Effector memory CD8-positive, alpha-beta T cell (primary cell): ENCODE results near the gene ZCRB1.
"Not testable (repeated sequence)": the region's sequence is repeated elsewhere in the genome, so short reads cannot be mapped to it uniquely, and the experiment has no call there.

Source experiments
- ATAC-seq: fragments of 150-1000 bp; cut with Tn5 transposase; replicated peaks from 2 replicates; pipeline ENCODE4 v1.10.0; 2021; ENCODE audit warnings: mild to moderate bottlenecking, moderate library complexity
- DNase-seq, 3 experiments: peaks; one replicate each; pipeline ENCODE4 v3.0.0; 2021
- H3K27ac Mint-ChIP-seq, 2 donors: one replicate each; pipeline ENCODE4 v1.8.0; 2022; ENCODE audit warnings: mild to moderate bottlenecking in 2 of 2, mixed read lengths in 2 of 2, moderate library complexity in 2 of 2
- H3K27me3 Mint-ChIP-seq, 2 donors: one replicate each; pipeline ENCODE4 v1.8.0; 2022; ENCODE audit warnings: mixed read lengths in 2 of 2
- H3K36me3 Mint-ChIP-seq: one replicate; pipeline ENCODE4 v1.8.0; 2022; ENCODE audit warnings: mild to moderate bottlenecking, moderate library complexity, mixed read lengths; ENCODE audit not compliant: insufficient read depth
- H3K4me1 Mint-ChIP-seq, 2 donors: one replicate each; pipeline ENCODE4 v1.8.0; 2022; ENCODE audit warnings: low read depth in 2 of 2, mixed read lengths in 2 of 2
- H3K4me3 Mint-ChIP-seq, 2 donors: one replicate each; pipeline ENCODE4 v1.8.0; 2022; ENCODE audit warnings: mild to moderate bottlenecking in 2 of 2, mixed read lengths in 2 of 2, moderate library complexity in 2 of 2
- H3K9me3 Mint-ChIP-seq, 2 donors: one replicate each; pipeline ENCODE4 v1.8.0; 2022; ENCODE audit warnings: mixed read lengths in 2 of 2

Gene ZCRB1

DNA sequence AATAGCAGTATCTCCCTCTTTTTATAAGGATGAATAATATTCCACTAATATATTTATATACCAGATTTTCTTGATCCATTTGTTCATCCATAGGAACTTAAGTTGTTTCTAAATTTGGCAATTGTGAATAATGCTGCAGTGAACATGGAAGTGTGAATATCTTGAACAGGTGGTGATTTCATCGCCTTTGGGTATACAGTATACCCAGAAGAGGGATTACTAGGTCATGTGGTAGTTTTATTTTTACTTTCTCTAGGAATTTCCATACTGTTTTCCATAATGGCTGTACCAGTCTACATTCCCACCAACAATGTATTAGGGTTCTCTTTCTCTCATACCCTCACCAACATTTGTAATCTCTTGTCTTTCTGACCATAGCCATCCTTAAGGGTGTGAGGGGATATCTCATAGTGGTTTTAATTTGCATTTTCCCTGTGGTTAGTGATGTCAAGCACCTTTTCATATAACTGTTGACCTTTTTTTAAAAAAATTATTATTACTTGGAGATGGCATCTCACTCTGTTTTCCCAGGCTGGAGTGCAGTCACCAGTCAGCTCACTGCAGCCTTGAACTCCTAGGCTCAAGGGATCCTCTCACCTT is 20.6 kb upstream of the ZCRB1 start:
- ATAC-seq, result no peak
- Mint-ChIP-seq H3K27ac (peak overlapping the region in 1 of 2 donors; percentile 45), H3K9me3 (no peaks in the 10 kb centered on the region), H3K4me3 (no peak overlapping the region), H3K36me3 (peaks cover 37% of the 10 kb centered on the region), H3K4me1 (peaks cover 16 to 42% of the 10 kb centered on the region in 2 donors), H3K27me3 (no peaks in the 10 kb centered on the region)
- DNase-seq, result no peak

DNA sequence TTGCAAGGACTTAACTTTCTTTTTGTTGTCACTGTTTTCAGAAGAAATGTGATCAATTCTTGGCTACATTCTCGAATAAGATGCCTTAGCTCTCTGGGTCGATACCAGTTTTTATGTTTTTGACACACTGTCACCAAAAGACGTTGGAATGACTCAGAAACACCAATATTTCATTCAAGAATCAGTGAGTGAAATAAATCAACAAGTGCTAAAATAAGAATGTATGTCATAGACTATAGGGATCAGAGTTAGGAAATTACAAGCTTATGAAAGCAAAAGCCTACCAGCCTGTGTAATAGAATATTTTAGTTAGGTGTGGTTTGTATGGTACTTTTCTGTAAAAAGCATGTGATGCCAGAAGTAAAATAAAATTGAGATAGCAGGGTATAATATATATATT is 17.8 kb upstream of the ZCRB1 start:
- H3K27ac Mint-ChIP-seq, result peak overlapping the region in 1 of 2 donors; percentile 55
- H3K4me3 Mint-ChIP-seq, result no peak overlapping the region
- no peaks in the 10 kb centered on the region for H3K27me3 Mint-ChIP-seq
- H3K9me3 Mint-ChIP-seq, result no peaks in the 10 kb centered on the region
- H3K36me3 Mint-ChIP-seq, result peaks cover 33% of the 10 kb centered on the region
- peaks cover 20 to 46% of the 10 kb centered on the region in 2 donors for H3K4me1 Mint-ChIP-seq
- DNase-seq (no peak), ATAC-seq (no peak)

DNA sequence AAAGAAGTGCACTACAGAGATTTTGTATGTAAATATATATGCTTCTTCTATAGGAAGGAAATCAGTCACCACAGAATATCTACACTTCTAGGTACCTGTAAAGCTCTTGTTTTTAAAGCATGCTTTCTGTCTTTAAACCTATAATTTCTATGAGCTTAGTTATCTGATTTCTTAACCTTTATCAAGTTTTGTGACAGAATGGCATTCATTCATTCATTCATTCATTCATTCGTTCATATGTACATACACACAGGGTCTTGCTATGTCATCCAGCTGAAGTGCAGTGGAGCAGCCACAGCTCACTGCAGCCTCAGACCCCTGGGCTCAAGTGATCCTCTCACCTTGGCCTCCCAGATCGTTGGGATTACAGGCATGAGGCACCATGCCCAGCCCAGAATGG is 16.1 kb upstream of the ZCRB1 start:
- no peak overlapping the region for H3K4me3 Mint-ChIP-seq
- ATAC-seq (no peak), DNase-seq (no peak)
- H3K27ac Mint-ChIP-seq, result no peak overlapping the region
- H3K9me3 Mint-ChIP-seq, result no peaks in the 10 kb centered on the region
- H3K36me3 Mint-ChIP-seq, result peaks cover 36% of the 10 kb centered on the region
- peaks cover 24 to 46% of the 10 kb centered on the region in 2 donors for H3K4me1 Mint-ChIP-seq
- no peaks in the 10 kb centered on the region for H3K27me3 Mint-ChIP-seq

DNA sequence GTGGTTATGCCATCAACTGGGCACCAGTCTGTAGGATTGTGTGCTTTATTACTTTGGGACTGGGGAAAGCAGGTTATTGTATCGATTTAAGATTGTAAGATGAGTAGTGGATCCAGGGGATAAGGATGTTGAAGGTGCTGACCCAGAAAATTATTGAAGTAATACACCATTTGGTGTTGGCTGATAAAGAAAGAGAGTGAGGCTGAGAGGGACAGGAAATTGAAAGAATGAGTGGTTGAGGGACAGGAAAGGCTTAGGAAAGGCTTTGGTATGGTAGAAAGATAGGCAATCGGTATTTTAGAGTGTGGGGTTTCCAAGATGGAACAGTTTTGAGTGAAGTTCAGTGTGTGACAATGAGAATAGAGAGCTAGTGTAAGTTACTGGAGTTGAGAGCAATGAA is 12.4 kb upstream of the ZCRB1 start:
- H3K36me3 Mint-ChIP-seq, result peaks cover 52% of the 10 kb centered on the region

DNA sequence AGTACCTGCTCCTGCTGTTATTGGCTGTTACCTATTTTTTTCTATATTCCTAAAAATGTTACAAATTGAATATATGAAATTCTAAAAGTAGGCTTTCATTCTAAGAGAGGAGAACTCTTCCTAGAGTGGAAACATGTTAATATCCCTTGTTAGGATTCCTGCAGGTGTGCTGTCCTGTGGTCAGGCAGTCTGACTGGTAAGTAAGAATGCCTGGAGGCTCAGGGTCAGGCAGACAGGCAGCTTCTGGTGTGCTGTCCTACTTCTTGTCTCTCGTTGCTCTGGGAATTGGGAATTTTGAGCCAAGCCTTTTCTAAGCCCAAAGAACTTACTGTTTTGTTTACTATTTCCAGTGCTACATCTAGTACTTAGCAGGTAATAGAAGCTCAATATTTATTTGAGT is 10.4 kb upstream of the ZCRB1 start:
- ATAC-seq (no peak), DNase-seq (no peak)
- Mint-ChIP-seq H3K4me3 (no peak overlapping the region), H3K36me3 (peaks cover 45% of the 10 kb centered on the region), H3K27me3 (no peaks in the 10 kb centered on the region), H3K4me1 (peaks cover 23 to 41% of the 10 kb centered on the region in 2 donors), H3K9me3 (no peaks in the 10 kb centered on the region), H3K27ac (no peak overlapping the region)

More for the DNA sequence above, 12.4 kb upstream of the ZCRB1 start:
- Mint-ChIP-seq H3K4me1 (peaks cover 23 to 37% of the 10 kb centered on the region in 2 donors), H3K9me3 (no peaks in the 10 kb centered on the region), H3K4me3 (no peak overlapping the region), H3K27me3 (no peaks in the 10 kb centered on the region), H3K27ac (peak overlapping the region in 1 of 2 donors; percentile 2)
- ATAC-seq, result no peak
- DNase-seq, result no peak

DNA sequence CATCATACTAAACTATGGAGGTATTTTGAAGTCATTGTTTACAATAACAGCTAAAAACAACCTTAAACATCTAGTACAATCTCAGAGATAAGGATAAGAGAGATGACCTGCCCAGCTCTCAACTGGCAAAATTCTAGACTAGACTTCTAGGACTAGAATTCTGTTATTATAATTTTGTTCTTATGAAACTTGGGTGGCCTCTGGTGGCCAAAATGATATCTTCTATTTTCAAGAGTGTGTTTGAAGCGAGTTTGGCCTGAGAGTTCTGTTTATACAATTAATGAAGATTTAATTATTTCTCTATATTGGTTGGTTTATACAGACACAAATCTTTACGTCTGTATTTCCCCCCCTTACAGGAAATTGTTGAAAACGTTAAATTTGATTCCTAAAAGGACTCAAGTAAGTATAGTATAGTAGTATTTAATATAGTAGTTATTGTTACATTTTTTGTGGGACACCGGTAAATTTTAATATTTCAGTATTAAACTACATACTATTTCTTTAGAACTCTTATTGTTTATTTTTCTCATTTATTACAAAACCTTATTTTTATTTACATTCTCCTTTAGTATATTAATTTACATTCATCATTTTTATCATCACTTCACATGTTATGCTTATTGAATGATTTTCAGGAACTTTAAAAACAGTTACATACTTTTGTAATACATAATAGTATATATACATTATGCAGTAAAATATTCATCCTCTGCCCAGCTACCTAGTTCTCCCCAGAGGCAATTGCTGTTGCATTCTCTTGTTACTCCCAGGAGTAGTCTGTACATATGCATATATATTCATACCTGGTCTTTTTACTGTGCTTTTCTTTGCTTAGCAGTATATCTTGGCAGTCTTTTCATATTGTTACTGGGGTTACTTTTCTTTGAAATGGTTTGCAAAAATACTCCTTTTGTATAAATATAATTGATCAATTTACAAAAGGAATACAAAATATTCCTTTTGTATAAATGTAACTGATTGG is 6.7 kb upstream of the ZCRB1 start:
- Mint-ChIP-seq H3K27ac (no peak overlapping the region), H3K4me1 (peaks cover 36 to 47% of the 10 kb centered on the region in 2 donors), H3K4me3 (no peak overlapping the region), H3K9me3 (no peaks in the 10 kb centered on the region), H3K36me3 (peaks cover 35% of the 10 kb centered on the region), H3K27me3 (no peaks in the 10 kb centered on the region)
- DNase-seq, result peak; percentile 24 to 55 (median 35)
- ATAC-seq, result peak; percentile 72

DNA sequence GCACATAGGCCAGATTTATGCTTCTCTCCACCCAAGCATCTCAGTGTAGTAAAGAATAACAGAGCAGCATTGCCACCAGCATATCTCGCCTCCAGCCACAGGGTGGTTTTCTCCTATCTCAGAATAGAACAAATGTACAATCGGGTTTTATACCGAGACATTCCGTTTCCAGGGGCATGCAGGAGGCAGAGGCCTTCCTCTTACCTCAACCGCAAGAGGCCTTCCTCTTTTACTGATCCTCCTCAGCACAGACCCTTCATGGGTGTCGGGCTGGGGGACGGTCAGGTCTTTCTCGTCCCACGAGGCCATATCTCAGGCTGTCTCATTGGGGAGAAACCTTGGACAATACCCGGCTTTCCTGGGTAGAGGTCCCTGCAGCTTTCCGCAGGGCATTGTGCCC is 4.2 kb upstream of the ZCRB1 start:
- H3K4me1 Mint-ChIP-seq, result peaks cover 51 to 68% of the 10 kb centered on the region in 2 donors
- H3K9me3 Mint-ChIP-seq, DNase-seq, ATAC-seq, H3K27me3 Mint-ChIP-seq: not testable (repeated sequence)
- H3K36me3 Mint-ChIP-seq, result peaks cover 27% of the 10 kb centered on the region
- H3K4me3 Mint-ChIP-seq, result peak overlapping the region in 1 of 2 donors; percentile 39
- peak overlapping the region in 1 of 2 donors; percentile 4 for H3K27ac Mint-ChIP-seq

DNA sequence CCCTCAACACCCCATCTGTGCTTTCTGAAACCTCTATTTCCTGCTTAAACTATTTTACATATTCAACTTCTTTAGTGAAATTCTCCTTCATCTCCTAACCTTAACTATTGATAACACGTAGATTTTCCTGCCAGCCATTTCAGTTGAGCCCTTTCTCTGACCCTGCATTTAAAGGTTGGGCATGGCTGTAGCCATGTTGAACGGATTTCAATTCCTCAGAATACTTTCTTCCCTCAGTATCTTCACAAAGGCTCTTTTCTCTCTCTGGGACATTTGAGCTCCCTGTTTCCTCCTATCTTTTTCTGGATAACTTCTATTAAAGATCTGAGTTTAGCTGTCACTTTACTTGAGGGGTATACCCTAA is 1.3 kb upstream of the ZCRB1 start:
- H3K27me3 Mint-ChIP-seq, result no peaks in the 10 kb centered on the region
- ATAC-seq, result no peak
- H3K4me3 Mint-ChIP-seq, result peak overlapping the region; percentile 92 to 98
- peaks cover 21% of the 10 kb centered on the region for H3K36me3 Mint-ChIP-seq
- H3K27ac Mint-ChIP-seq, result peak overlapping the region; percentile 96 to 98
- no peak for DNase-seq
- H3K4me1 Mint-ChIP-seq, result peaks cover 47 to 61% of the 10 kb centered on the region in 2 donors
- H3K9me3 Mint-ChIP-seq, result no peaks in the 10 kb centered on the region

DNA sequence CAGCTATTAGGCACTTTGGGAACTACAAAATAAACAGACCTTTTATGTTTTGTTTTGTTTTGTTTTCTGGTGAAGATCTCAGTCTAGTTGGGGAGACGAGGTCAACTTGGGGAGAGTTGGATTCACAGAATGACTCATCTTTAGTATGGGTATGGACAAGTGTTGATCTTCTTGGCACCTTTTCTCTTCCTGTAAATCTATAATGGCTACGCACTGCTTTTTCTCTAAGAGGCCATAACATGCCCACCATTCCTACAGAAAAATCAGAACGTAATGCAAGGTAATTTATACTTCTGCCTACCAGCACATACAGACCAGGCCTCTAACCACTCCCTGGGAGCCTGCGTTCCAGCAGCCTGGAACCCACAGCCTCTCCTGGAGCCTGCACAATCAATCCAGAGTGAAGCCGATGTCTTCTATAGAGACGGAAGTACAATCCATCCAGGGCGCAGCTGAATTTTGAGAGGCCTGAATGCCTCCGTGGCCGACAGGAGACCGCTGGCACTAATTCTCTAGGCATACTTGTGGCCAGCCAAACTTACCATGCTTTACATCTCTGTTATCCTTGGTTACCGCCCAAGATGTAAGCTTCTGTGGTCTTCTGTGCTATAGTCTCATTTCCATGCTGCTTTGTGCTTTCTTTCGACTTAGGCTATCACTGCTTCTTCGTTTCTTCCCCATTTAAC is 790 bp upstream of the ZCRB1 start:
- Mint-ChIP-seq H3K27me3 (no peaks in the 10 kb centered on the region), H3K27ac (peak overlapping the region; percentile 96 to 98), H3K4me1 (peaks cover 44 to 55% of the 10 kb centered on the region in 2 donors), H3K9me3 (no peaks in the 10 kb centered on the region), H3K4me3 (peak overlapping the region; percentile 92 to 98), H3K36me3 (peaks cover 23% of the 10 kb centered on the region)
- DNase-seq (peak in 2 of 3 experiments; percentile 2 to 25), ATAC-seq (peak; percentile 35)

DNA sequence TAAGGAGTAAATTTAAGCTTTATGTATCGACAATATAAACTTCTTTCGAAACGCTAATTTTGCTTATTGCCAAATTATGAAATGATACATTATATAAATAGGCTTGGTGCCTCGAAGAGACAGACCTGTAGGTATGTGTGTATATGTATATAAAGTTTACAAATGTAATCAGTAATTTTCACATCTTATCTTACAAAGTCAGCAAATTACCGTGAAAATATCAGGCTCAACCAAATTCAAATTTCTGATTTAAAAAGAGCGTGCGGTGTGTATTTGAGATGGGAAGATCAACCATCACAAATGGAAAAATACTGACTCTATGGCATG is 605 bp downstream of the ZCRB1 start:
- H3K27me3 Mint-ChIP-seq, result no peaks in the 10 kb centered on the region
- H3K4me3 Mint-ChIP-seq, result peak overlapping the region; percentile 92 to 98
- H3K9me3 Mint-ChIP-seq, result no peaks in the 10 kb centered on the region
- peaks cover 31 to 43% of the 10 kb centered on the region in 2 donors for H3K4me1 Mint-ChIP-seq
- ATAC-seq (no peak), DNase-seq (no peak)
- peaks cover 22% of the 10 kb centered on the region for H3K36me3 Mint-ChIP-seq
- peak overlapping the region; percentile 96 to 98 for H3K27ac Mint-ChIP-seq

DNA sequence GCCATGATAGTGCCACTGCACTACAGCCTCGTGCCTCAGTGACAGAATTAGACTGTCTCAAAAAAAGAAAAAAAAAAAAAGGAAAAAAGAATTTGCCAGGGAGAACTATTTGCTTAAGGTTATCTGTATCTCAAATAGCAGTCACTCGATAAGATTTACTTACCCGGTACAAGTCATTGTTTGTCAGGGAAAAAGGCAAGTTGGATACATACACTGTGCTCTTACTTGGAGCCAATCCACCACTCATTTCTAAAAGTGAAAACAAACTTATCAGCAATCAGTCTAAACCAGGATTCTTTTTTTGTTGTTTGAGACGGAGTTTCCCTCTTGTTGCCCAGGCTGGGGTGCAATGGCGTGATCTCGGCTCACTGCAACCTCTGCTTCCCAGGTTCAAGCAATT is 2.0 kb downstream of the ZCRB1 start:
- Mint-ChIP-seq H3K4me3 (no peak overlapping the region), H3K9me3 (no peaks in the 10 kb centered on the region), H3K36me3 (peaks cover 20% of the 10 kb centered on the region), H3K4me1 (peaks cover 23 to 34% of the 10 kb centered on the region in 2 donors), H3K27me3 (no peaks in the 10 kb centered on the region), H3K27ac (no peak overlapping the region)
- ATAC-seq, result no peak
- no peak for DNase-seq

DNA sequence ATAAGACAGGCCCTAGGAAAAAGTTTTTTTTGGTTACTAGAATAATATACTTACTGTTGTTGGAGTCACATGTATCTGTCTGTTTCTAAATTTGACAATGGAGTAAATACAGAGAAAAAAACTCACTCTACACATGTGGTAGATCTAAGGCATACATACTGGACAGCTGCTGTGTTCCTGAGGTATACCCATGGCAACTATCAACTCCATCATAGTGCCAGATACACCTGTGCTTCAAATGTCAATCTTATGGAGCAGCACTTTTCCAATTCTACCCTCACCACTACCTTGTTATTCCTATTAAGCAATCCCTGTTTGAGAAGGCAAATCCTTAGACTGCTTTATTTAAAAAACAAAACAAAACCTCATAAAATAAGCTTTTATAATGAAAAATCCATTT is 3.3 kb downstream of the ZCRB1 start:
- ATAC-seq, result no peak
- H3K4me3 Mint-ChIP-seq, result no peak overlapping the region
- no peaks in the 10 kb centered on the region for H3K27me3 Mint-ChIP-seq
- H3K4me1 Mint-ChIP-seq, result peaks cover 19 to 29% of the 10 kb centered on the region in 2 donors
- no peak overlapping the region for H3K27ac Mint-ChIP-seq
- no peak for DNase-seq
- H3K36me3 Mint-ChIP-seq, result peaks cover 21% of the 10 kb centered on the region
- no peaks in the 10 kb centered on the region for H3K9me3 Mint-ChIP-seq

DNA sequence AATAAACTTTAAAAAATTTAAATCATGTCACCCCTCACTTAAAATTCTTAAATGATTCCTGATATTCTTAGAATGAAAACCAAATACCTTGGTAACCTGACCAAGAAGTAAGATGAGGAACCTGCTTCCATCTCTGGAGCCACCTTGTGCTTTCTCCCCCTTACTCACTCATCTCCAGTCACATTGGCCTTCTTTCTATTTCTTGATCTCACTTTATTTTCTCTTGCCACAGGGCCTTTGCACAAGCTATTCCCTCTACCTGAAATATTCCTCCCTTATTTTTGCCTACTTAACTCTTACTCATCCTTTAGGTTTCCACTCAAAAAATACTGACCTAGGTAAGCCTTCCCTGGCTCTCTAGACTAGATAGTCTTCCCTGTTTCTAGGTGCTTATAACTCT is 5.1 kb downstream of the ZCRB1 start:
- ATAC-seq (no peak), DNase-seq (no peak)
- H3K9me3 Mint-ChIP-seq, result no peaks in the 10 kb centered on the region
- no peaks in the 10 kb centered on the region for H3K27me3 Mint-ChIP-seq
- H3K4me3 Mint-ChIP-seq, result no peak overlapping the region
- no peak overlapping the region for H3K27ac Mint-ChIP-seq
- peaks cover 20% of the 10 kb centered on the region for H3K36me3 Mint-ChIP-seq
- H3K4me1 Mint-ChIP-seq, result peaks cover 9 to 14% of the 10 kb centered on the region in 2 donors
